Sciatic nerve (tissue), 2 donors: ENCODE results near the gene SRGAP2B. TPM values are rescaled to one million over a fixed set of nuclear protein-coding genes. Genes with fewer than 3 reads are reported as not detected.
"Not testable (repeated sequence)": the region's sequence is repeated elsewhere in the genome, so short reads cannot be mapped to it uniquely, and the experiment has no call there.

Experiments used
- ATAC-seq: fragments of 200-7000 bp; cut with Tn5 transposase; one replicate; pipeline ENCODE4 v1.9.1; 2020; ENCODE audit warnings: mild to moderate bottlenecking, moderate library complexity
- DNase-seq: peaks from one replicate; pipeline ENCODE4 v3.0.0-alpha.2; 2020; ENCODE audit warnings: low spot score
- intact Hi-C: fragments of 100-400 bp; cut with DNase I; formaldehyde crosslinking; loops from one replicate; pipeline ENCODE4 v1.14.2; 2022
- total RNA-seq: library from RNA; stranded (reverse); fragmentation: NEBNext Ultra II Directional; extraction: Animal tissue kit (Norgen Biotek cat#: 25700); gene quantifications from one replicate; pipeline ENCODE4 v1.2.1, GENCODE V29; 2021
- donor health status: DM: no; HTN: no; CAD: no.
- donor health status: DM: no; HTN: no; CAD: no.

The SRGAP2B gene
- total RNA-seq, 1 donor from 2014 or later = 89.4 TPM

DNA sequence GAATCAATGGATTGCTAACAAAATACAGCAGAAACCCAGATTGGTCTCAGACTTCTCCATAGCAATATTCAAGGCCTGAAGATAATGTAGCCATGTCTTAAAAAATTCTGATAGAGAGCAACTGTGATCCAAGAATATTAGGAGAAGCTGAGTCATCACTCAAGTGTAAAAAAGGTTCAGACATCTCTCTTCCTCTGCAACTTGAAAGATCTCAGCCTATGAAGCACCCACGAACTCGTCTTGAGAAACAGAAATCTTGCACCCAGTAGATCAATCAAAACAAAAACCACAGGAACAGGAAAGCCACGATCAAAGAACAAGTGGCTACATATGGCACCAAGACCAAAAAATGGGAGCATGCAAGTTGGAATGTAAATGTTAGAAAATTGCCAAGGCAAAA lies 85.2 kb downstream of the SRGAP2B start:
- ATAC-seq = peak; percentile 59
- intact Hi-C loops = not testable (repeated sequence)

DNA sequence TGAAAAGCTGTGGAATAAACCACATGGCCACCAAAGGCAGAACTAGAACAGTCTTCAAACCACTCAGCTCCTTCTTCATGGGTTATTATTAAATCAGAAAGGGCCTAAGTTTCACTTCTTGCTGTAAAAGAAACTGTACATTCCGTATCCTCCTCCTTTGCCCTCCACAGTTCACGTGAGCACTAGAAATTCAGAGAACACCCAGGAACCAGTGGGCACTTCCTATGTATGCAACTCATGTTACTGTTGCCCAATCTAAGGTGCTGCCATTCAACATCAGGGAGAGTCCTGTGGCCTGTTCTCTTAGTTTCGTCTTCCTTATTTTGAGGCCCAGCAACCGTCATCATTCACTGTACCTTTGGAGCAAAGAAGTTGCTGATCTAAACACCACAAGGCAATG lies 86.7 kb downstream of the SRGAP2B start:
- ATAC-seq = peak; percentile 88

More for the DNA sequence above, 85.2 kb downstream of the SRGAP2B start:
- DNase-seq = not testable (repeated sequence)

DNA sequence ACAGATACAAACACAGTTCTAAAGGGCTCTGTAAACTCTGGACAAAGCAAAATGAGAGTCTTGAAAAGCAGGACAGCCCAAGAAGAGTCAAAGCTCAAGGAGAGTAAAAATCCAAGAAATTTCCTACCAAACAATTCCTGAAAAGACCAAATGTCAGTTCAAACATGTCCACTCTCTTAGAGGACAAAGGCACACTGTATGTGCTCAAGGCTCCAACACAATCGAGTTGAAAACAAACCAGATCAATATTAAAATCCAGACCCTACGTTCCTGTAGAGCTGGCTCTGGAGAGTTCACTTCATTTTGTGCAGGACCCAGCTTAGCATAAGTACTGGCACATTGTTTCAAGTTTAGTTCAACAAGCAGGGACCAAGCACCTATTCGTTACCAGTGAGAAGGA lies 90.0 kb downstream of the SRGAP2B start:
- DNase-seq, intact Hi-C loops, ATAC-seq: not testable (repeated sequence)

More for the DNA sequence above, 86.7 kb downstream of the SRGAP2B start:
- DNase-seq, intact Hi-C loops: not testable (repeated sequence)

DNA sequence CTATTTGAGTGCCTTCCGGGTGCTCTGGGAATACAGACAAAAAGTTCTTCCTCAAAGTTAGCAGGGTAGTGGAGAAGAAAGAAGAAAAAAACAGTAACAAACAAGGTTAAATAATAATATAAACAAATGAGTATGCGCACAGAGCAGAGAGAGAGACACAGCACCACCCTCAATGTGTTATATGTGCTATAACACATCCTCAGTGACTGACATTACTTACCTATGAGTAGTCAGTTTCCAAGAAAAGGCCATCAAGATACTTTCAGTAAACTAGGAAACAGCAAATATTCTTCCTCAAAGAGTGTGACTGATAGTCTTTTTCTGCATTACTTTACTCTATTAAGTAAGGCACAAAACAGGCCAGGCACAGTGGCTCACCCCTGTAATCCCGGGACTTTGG lies 93.7 kb downstream of the SRGAP2B start:
- ATAC-seq, intact Hi-C loops, DNase-seq: not testable (repeated sequence)

- intact Hi-C loops, DNase-seq, ATAC-seq: not testable (repeated sequence)
Observed at GRCh38 chr1:145000743-145001326, 94.3 kb downstream of the SRGAP2B start.

- intact Hi-C loops, ATAC-seq, DNase-seq: not testable (repeated sequence)
Observed at GRCh38 chr1:145000074-145000742, 94.9 kb downstream of the SRGAP2B start.

DNA sequence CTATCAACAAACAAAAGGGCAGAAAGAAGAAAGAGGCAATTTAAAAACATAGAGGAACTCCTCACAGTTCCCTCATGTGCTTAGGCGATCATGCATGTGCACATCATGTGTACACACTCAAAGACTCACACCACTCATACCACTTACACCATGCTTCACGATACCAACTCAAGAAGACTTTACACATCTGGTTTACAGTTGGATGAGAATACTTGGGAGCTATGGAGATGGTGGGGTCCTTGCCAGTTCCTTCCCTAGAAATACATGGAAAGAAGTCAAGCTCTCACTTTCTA lies 96.2 kb downstream of the SRGAP2B start:
- ATAC-seq, DNase-seq, intact Hi-C loops: not testable (repeated sequence)

DNA sequence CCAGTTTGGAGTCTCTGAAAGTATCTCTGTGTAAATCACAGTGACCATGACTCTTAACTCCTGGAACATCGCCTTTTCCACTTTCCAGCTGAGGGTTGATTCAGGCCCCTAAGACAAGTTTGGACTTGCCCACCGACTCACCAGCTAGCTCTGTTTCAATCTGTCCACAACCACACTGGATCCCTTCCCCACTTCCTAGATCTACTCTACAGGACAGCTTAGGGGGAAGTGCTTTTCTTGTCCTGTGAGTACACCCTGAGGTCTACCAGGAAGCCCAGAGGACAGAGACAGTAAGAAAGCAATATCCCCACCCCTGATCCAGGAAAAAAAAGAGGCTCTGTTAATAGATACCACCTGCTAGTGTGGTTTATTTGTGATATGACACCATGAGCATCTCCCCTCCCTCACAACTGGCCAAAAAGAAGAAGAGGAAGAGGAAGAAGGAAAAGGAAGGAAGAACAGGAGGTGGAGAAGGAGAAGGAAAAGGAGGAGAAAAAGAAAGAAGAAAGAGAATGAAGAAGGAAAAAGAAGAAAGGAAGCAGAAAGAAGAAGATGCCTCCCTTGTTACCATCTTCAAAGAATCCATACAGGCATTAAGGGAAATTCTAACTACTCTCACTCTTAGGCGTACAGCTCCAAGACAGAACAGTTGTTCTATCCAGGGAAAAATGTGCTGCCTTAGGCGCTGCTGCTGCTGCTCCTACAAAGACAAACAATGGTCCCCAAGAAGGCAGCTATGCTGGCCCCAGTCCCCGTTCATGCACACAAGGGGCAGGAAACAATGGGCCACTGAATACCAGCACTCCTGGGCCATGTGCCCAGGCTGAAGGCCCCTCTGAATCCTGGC lies 96.8 kb downstream of the SRGAP2B start:
- DNase-seq, intact Hi-C loops: not testable (repeated sequence)
- peak; percentile 79 for ATAC-seq

DNA sequence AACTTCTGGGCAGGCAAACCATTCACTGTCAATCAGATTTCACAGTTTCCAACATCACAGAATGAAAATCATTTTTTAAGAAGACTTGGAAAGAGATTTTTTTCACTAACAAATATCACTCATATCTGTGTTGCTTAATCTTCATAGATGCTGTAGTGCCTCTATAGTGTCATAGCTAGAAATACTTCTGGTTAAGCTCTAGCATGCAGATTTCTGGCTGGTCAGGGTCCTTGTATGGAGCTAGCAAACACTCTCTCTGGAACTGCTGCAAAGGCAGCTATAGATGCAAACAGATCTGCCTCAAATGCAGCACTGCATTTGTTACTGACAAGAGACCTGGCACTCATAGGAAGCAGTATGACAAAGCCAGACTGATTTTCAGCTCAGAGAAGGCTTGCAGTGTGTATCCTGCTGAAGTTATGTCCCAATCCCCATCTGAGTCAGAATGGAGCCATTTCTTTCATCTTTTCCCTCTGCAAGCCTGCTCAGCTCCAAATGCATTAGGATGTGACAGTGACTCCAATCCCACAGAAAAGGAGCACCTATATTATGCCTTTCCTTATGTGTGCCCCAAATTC lies 99.2 kb downstream of the SRGAP2B start:
- intact Hi-C loops, ATAC-seq, DNase-seq: not testable (repeated sequence)

DNA sequence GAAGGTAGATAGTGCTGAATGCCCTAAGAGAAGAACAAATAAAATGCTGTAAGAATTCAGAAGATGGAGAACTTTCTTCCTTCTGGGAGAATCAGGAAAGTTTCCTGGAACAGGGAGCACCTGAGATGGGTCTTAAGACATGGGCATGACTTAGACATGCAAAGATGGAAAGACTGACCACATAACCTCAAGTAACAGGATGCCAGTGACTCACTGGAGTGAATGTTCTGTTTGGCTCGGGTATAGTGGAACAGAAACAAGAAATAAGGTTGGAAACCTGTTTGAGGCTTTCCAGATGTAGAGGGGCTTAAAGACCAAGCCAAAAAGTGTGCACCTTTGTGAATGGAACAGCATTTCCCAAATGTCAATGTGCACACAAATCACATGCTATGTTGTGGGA lies 102.2 kb downstream of the SRGAP2B start:
- intact Hi-C loops, ATAC-seq, DNase-seq: not testable (repeated sequence)

GRCh38 chr1:144990611-144991010 lies 104.5 kb downstream of the SRGAP2B start:
- intact Hi-C loops, ATAC-seq, DNase-seq: not testable (repeated sequence)

- ATAC-seq = peak; percentile 17
- DNase-seq, intact Hi-C loops: not testable (repeated sequence)
Observed at GRCh38 chr1:144987131-144987530, 108.0 kb downstream of the SRGAP2B start.

GRCh38 chr1:144986171-144986860 lies 108.8 kb downstream of the SRGAP2B start:
- DNase-seq, intact Hi-C loops: not testable (repeated sequence)
- ATAC-seq = peak; percentile 44

DNA sequence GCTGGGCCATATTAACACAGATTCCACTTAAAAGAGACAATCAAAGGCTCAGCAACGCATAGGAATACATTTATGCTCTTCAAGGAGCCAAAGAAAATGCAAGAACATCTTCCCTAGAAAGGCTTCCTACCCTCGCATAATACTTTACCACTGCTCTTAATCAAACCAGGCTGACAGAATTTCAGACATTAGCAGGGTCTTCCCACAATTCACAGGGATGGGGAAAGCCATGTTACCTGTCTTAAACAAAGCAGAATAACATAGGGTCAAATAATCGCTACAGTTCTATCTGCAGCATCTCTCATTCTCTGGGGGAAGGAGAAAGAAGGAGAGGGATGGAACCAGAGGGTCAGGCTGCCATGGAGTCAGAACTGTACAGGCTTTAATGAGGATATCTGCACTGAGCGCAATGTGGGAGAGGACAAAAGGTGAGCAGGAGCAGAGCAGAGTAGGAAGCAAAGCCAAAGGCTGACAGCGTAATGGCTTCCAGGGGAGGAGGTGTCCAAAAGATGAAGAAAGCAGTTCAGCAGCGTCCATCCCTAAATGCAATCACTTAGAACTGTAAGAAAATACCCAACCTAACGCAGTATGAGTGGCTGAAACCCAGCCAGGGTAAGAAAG lies 109.5 kb downstream of the SRGAP2B start:
- DNase-seq, intact Hi-C loops, ATAC-seq: not testable (repeated sequence)

DNA sequence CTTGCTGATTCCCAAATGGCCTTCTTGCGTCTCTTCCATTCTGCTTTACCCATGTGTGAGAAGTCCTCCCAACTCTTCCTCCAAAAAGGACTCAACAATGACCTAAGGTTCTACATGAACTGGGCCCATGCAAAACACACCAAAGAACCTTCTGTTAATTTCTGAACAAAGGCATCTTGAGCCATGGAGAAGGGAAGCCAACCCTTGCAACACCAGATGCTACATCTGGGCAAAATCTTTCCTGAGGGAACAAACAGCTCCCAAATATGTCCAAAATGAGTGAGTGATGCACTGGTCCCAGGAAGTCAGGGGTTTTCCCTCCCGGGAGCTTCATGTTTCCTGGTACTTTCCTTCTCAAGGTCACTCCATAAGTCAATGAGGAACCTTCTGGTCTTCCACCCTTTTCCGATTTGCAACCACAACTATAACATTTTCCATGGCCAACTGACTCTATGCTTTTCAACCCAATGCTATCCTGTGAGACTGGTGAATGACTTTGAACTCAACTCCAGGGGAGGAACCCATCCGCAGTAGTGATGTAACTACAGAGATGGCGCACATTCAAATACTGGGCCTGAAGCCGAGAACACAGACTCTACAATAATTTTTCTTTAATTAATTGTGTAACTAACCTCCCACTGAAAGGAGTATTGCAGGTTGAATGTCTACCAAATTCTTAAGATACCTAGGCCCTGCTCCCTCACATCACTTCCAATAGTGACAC lies 112.2 kb downstream of the SRGAP2B start:
- ATAC-seq = peak; percentile 27
- intact Hi-C loops, DNase-seq: not testable (repeated sequence)

DNA sequence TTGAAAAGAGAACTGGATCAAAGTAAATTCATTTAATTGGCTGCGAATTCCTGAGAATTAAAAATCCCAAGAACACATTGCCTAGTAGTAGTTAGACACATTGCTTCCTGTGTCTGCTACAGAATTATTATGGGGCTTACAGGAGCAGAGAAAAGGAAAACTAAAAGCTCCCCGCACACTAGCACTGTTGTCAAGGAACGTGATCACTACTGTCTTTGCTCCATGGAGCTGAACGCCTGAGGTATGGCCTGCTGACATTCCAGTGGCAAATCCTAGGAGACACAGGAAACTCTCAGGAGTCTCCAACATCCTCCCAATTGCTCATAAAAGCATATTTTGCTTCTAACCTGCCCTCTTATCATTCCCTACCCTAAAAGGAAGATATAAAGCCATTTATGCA lies 114.0 kb downstream of the SRGAP2B start:
- ATAC-seq = peak; percentile 42
- DNase-seq, intact Hi-C loops: not testable (repeated sequence)

- ATAC-seq = peak; percentile 52
- intact Hi-C loops, DNase-seq: not testable (repeated sequence)
Observed at GRCh38 chr1:144979960-144980595, 115.0 kb downstream of the SRGAP2B start.
